ENCODE data around the gene DENND1A. TPM values are rescaled to one million over a fixed set of nuclear protein-coding genes. Genes with fewer than 3 reads are reported as not detected.
A peak's percentile ranks its signal among the peaks of the same experiment; 100 is the strongest.

DENND1A gene
- total RNA-seq, 2 experiments from 2014 or later: 13.9 to 20.3 TPM

DNA sequence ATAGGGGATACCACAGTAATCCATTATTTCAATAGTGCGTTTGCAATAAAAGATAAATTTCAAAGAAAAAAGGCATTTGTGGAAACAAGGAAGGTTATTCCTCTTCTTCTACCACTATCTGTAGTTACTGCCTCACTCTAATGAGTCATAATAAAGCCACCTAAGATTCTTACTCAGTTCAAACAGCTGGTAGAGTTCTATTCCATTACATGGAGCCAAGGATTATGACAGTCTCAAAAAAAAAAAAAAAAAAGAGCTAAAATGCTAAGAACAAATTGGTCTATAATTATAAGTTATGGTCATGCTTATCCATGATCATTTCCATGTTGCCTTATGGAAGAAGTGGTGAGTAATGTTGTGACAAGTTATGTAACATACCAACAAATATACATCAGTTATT, 46.3 kb downstream of the DENND1A start:
- DNase-seq (no peak), ATAC-seq (ENCODE audit: low read depth) (no peak)
- Mint-ChIP-seq H3K27me3 (no peaks in the 10 kb centered on the region), H3K4me1 (peaks cover 13% of the 10 kb centered on the region), H3K36me3 (peaks cover 12% of the 10 kb centered on the region), H3K4me3 (no peak overlapping the region), H3K9me3 (peaks cover 1% of the 10 kb centered on the region), H3K27ac (no peak overlapping the region)
- POLR2A ChIA-PET: no interaction called here

DNA sequence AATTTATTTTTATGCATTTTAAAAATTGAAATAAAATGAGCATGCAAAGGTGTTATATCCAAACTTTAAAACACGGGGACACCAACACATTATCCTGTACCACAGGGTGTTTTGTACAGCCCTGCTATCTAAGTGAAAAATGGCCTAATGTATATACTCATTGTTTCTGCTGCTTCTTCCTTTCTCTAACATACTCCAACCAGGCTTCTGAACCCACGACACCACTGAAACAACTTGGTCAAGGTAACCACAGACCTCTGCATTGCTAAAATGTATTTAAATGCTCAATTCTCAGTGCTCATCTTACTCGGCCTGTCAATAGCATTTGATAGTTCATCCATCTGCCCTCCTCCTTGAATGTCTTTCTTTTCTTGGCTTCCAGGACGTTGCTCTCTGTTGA, 48.3 kb downstream of the DENND1A start:
- DNase-seq (no peak), ATAC-seq (ENCODE audit: low read depth) (no peak)
- Mint-ChIP-seq H3K9me3 (no peaks in the 10 kb centered on the region), H3K36me3 (peaks cover 8% of the 10 kb centered on the region), H3K4me3 (no peak overlapping the region), H3K4me1 (peaks cover 13% of the 10 kb centered on the region), H3K27me3 (no peaks in the 10 kb centered on the region), H3K27ac (no peak overlapping the region)
- POLR2A ChIA-PET: no interaction called here

DNA sequence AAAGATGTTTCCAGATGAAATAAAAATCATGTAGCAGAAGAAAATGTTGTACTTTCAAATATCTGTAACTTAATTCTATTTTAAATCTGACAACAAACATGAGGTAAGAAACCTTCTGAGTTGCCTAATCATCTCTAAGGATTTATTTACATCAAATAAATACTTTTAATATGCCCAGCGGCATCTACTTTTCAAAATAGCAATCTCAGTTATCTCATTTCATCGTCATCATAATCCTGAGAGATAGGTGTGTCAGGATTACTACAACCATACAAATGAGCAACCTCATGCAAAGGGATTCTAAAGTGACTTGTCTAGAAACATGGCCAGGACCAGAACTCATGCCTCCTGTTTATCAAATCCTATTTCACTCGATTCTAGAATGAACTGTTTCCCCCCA, 49.5 kb downstream of the DENND1A start:
- Mint-ChIP-seq H3K4me3 (no peak overlapping the region), H3K9me3 (no peaks in the 10 kb centered on the region), H3K27ac (no peak overlapping the region)

DNA sequence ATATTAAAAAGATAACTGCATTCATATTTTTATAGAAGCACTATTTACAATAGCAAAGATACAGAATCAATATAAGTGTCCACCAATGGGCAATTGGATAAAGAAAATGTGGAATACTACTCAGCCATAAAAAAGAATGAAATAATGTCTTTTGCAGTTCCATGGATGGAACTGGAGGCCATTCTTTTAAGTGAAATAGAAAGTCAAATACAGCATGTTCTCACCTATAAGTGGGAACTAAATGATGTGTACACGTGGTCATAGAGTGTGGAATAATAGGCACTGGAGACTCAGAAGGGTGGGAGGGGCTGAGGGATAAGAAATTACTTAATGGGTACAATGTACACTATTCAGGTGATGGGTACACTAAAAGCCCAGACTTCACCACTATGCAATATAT, 53.2 kb downstream of the DENND1A start:
- ATAC-seq (ENCODE audit: low read depth) (no peak), DNase-seq (no peak)
- H3K4me3 Mint-ChIP-seq: no peak overlapping the region
- no peaks in the 10 kb centered on the region for H3K9me3 Mint-ChIP-seq
- POLR2A ChIA-PET: no interaction called here
- H3K4me1 Mint-ChIP-seq: peaks cover 6% of the 10 kb centered on the region
- H3K27me3 Mint-ChIP-seq: no peaks in the 10 kb centered on the region
- H3K27ac Mint-ChIP-seq: no peak overlapping the region
- H3K36me3 Mint-ChIP-seq: peaks cover 12% of the 10 kb centered on the region

More for the DNA sequence above, 49.5 kb downstream of the DENND1A start:
- Mint-ChIP-seq H3K4me1 (peaks cover 13% of the 10 kb centered on the region), H3K27me3 (no peaks in the 10 kb centered on the region), H3K36me3 (peaks cover 11% of the 10 kb centered on the region)
- ATAC-seq (ENCODE audit: low read depth) (no peak), DNase-seq (no peak)
- POLR2A ChIA-PET: no interaction called here

DNA sequence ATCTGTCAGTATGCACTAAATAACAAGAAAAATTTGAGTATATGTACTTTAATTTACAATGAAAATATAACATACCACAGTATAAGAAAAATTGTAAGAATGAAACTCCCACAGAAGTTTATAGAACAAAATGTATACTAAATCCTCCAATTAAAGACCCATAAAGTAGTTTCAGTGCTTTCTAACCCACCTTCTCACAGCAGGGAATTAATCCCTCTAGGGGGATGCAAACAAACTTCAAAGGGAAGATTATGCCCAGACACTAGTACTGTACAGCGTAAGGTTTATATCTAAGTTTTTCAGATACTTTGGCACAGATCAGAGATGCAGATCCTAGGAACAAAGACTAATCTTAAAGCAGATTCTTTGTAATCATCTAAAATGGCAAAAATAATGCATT, 57.2 kb downstream of the DENND1A start:
- ATAC-seq (ENCODE audit: low read depth): no peak
- DNase-seq: no peak

DNA sequence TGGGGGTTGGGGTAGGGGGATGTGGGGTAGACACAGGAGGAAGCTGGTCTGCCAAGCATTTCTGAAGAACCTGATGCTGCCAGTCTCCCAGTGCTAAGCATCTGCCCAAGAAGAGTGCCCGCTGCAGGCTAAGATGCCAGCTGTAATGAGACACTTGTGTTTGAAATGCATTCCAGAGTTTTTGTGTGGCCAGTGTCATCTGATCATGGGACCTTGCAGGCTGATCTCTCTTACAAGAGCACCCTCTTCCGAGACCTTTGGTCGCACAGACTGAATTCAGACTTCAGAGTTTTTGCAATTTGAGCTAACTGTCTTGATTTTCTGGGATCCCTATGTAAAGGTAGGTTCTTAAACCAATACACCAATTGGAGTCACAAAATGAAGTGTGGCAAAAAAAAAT, 58.1 kb downstream of the DENND1A start:
- H3K4me1 Mint-ChIP-seq: peaks cover 22% of the 10 kb centered on the region
- ATAC-seq (ENCODE audit: low read depth) (no peak), DNase-seq (no peak)
- H3K36me3 Mint-ChIP-seq: peaks cover 16% of the 10 kb centered on the region
- no peak overlapping the region for H3K4me3 Mint-ChIP-seq
- peaks cover 2% of the 10 kb centered on the region for H3K9me3 Mint-ChIP-seq
- H3K27ac Mint-ChIP-seq: no peak overlapping the region
- no peaks in the 10 kb centered on the region for H3K27me3 Mint-ChIP-seq
- POLR2A ChIA-PET: no interaction called here

More for the DNA sequence above, 57.2 kb downstream of the DENND1A start:
- Mint-ChIP-seq H3K4me3 (no peak overlapping the region), H3K4me1 (peaks cover 13% of the 10 kb centered on the region), H3K27ac (no peak overlapping the region), H3K9me3 (peaks cover 2% of the 10 kb centered on the region), H3K36me3 (peaks cover 11% of the 10 kb centered on the region), H3K27me3 (no peaks in the 10 kb centered on the region)
- POLR2A ChIA-PET: no interaction called here

DNA sequence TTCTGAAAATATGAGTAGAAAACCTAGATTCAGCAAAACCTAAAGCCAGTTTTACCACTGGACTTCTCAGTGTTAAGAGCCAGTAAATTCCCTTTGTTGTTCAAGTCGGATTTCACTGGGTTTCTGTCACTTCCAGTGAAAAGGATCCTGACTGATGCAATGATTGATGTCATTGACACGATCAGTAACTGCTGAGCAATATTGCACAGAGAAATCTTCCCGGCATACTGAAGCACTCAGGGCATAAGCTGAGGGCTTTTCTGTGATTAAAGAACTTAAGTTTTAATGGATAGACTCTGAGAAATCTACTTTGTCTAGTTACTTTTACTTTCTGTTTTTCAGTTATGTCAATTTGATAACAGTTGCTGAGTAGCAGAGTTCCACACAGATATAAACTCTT, 61.9 kb downstream of the DENND1A start:
- DNase-seq (no peak), ATAC-seq (ENCODE audit: low read depth) (peak; percentile 33)
- peaks cover 15% of the 10 kb centered on the region for H3K36me3 Mint-ChIP-seq
- peak overlapping the region; percentile 46 for H3K4me3 Mint-ChIP-seq
- H3K9me3 Mint-ChIP-seq: peaks cover 4% of the 10 kb centered on the region
- peaks cover 30% of the 10 kb centered on the region for H3K4me1 Mint-ChIP-seq
- peak overlapping the region; percentile 80 for H3K27ac Mint-ChIP-seq
- POLR2A ChIA-PET: no interaction called here
- H3K27me3 Mint-ChIP-seq: no peaks in the 10 kb centered on the region

DNA sequence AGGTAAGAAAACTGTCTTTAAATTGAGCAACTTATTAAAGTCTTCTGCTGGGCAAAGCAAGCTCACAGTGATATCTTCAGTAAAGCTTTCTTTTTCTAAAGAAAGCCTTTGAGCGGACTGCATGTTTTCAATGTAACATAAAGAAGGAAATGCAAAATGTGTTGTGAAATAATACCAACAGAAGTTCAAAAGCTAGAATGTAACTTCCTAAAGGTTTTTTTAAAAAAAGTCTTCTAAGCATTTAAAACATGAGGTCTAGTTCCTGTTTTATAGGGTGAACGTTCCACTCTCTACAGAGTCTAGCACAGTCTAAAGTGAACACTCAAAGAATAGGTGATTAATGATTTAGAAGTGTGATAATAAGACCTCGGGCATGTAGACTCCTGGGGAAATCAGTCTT, 62.9 kb downstream of the DENND1A start:
- Mint-ChIP-seq H3K27ac (peak overlapping the region; percentile 80), H3K9me3 (peaks cover 4% of the 10 kb centered on the region), H3K27me3 (no peaks in the 10 kb centered on the region), H3K36me3 (peaks cover 13% of the 10 kb centered on the region), H3K4me1 (peaks cover 30% of the 10 kb centered on the region), H3K4me3 (peak overlapping the region; percentile 46)
- ATAC-seq (ENCODE audit: low read depth) (peak; percentile 58), DNase-seq (no peak)
- POLR2A ChIA-PET: interaction anchor here (1.0 kb wide), 1 partner anchor 32 kb away, joined by 3 read pairs; no protein-coding TSS in a partner anchor

DNA sequence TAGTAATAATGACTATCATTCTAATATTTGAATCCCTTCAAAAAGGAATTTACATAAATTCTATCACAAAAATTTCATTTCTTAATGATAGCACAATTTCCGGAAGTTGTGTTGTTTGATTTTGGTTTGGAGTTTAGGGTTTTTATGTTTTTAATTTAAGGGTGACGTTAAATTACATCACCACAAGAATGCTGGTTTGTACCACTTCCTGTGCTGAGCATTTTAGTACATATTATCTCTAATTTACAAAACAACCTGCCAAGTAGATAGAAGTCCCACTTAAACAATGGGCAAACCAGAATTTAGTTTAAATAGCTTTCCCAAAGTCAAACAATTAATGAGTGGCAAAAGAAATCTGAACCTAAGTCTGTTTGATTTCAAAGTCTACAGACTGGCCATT, 63.4 kb downstream of the DENND1A start:
- ATAC-seq (ENCODE audit: low read depth): peak; percentile 36
- Mint-ChIP-seq H3K27me3 (no peaks in the 10 kb centered on the region), H3K36me3 (peaks cover 11% of the 10 kb centered on the region), H3K4me1 (peaks cover 28% of the 10 kb centered on the region), H3K27ac (peak overlapping the region; percentile 80), H3K9me3 (peaks cover 4% of the 10 kb centered on the region), H3K4me3 (peak overlapping the region; percentile 46)
- no peak for DNase-seq
- POLR2A ChIA-PET: interaction anchor here (1.0 kb wide), 1 partner anchor 31 kb away, joined by 3 read pairs; no protein-coding TSS in a partner anchor

DNA sequence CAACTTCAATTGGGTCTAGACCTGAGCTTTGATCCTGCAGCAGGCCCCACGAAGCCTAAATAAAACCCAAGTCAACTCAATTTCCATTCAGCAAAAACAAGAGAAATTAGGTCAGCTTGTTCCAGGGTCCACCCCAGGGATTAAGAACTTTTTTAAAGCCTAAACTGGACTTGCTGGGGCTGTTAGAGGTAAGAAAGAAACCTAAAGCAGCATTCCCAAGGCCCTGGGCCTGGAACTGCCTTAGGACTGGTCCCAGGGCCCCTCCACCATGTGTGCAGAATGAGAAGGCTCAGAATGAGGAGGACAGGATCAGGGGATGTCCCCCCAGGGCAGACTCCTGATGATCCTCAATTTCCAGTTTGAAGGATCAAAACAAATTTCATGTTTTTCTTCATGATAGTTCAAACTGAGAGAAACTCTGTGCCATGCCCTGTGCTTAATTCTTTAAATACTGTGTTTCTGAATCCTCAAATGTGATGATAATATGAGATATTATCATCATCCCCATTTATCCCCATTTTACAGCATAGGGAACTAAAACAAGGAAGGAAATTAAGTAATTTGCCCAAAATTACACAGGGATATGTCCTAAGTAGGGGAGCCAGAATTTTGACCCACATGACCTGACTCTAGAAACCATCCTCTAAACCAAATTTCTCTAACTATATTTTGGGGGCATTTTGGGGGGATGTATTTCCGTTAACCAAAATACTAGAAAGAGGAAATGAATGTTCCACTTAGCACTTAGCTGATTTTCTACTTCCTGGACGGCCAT, 64.5 kb downstream of the DENND1A start:
- Mint-ChIP-seq H3K27me3 (no peaks in the 10 kb centered on the region), H3K9me3 (peaks cover 4% of the 10 kb centered on the region), H3K4me1 (peaks cover 24% of the 10 kb centered on the region), H3K27ac (no peak overlapping the region), H3K36me3 (peaks cover 11% of the 10 kb centered on the region), H3K4me3 (no peak overlapping the region)
- POLR2A ChIA-PET: no interaction called here
- ATAC-seq (ENCODE audit: low read depth) (no peak), DNase-seq (no peak)

DNA sequence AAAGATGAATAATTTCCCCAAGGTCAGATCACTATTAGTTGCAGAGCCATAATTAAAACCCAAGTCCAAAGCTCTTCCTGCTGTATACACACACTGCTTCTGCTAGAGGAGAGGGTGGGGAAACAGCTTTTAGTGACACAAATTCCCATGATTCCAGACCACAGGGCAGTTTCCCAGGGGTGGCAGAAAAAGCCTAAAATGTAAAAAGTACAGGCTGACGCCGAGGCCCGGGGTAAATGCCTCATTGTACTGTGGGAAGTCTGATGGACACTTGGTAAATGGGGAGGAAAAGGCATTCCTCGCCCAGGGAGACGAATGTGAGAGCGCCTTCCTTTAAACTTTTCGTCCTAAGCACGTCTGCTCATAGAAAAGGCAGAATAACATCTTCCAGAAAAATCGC, 65.7 kb downstream of the DENND1A start:
- no peak for DNase-seq
- Mint-ChIP-seq H3K27ac (no peak overlapping the region), H3K4me3 (no peak overlapping the region), H3K9me3 (peaks cover 2% of the 10 kb centered on the region), H3K27me3 (no peaks in the 10 kb centered on the region), H3K4me1 (peaks cover 22% of the 10 kb centered on the region), H3K36me3 (peaks cover 10% of the 10 kb centered on the region)
- no peak for ATAC-seq (ENCODE audit: low read depth)
- POLR2A ChIA-PET: no interaction called here

DNA sequence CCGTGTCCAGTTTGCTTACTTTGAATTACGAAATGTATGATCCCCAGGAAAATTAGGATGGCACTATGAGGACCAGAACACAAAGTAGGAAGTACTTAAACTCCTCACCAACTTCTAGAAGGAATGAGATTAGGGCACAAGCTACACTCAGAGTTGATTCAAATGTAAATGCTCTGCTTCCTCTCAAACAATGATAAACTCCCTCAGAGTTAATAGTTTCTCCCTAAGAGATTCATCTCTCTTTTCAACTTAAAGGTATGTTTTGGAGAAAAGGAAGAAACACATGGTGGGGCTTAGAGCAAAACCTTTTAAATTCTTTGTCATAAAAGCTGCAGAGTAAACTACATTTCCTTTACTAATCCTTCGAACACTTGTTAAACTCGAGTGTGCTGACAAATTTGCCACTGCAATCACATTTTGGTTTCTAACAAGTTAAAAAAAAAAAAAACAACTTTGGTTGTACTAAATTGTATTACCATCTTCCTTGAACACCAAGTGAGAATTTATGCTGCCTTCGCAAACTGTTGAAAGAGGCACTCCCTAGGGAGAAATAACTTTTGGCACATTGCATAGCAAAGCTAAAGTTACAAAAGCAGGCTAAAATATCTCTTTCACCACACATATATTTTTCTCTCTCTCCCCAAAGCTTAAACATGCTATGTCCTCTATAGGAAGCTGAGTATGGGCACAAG, 66.6 kb downstream of the DENND1A start:
- Mint-ChIP-seq H3K9me3 (peaks cover 2% of the 10 kb centered on the region), H3K27me3 (no peaks in the 10 kb centered on the region), H3K36me3 (peaks cover 10% of the 10 kb centered on the region), H3K27ac (no peak overlapping the region), H3K4me3 (no peak overlapping the region), H3K4me1 (peaks cover 19% of the 10 kb centered on the region)
- no peak for DNase-seq
- POLR2A ChIA-PET: no interaction called here
- no peak for ATAC-seq (ENCODE audit: low read depth)

DNA sequence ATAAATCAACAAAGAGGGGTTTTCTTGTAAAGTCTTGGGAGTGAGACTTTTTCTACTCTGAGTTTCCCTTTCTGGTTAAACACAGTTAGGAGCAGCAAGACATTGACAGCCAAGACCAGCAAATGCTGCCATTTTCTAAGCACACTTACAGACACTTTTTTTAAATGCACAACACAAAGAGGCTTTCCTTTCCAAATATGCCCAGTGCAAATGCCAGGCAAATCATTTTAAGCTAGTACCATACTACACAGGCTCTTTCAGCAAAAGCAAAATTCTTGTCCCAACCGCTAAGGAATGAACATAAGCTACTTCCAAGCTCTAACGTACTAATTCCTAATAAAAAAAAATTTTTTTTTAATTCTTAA, 68.2 kb downstream of the DENND1A start:
- no peaks in the 10 kb centered on the region for H3K27me3 Mint-ChIP-seq
- peaks cover 2% of the 10 kb centered on the region for H3K9me3 Mint-ChIP-seq
- ATAC-seq (ENCODE audit: low read depth) (no peak), DNase-seq (no peak)
- H3K27ac Mint-ChIP-seq: no peak overlapping the region
- H3K4me3 Mint-ChIP-seq: no peak overlapping the region
- H3K36me3 Mint-ChIP-seq: peaks cover 8% of the 10 kb centered on the region
- H3K4me1 Mint-ChIP-seq: peaks cover 9% of the 10 kb centered on the region
- POLR2A ChIA-PET: no interaction called here

DNA sequence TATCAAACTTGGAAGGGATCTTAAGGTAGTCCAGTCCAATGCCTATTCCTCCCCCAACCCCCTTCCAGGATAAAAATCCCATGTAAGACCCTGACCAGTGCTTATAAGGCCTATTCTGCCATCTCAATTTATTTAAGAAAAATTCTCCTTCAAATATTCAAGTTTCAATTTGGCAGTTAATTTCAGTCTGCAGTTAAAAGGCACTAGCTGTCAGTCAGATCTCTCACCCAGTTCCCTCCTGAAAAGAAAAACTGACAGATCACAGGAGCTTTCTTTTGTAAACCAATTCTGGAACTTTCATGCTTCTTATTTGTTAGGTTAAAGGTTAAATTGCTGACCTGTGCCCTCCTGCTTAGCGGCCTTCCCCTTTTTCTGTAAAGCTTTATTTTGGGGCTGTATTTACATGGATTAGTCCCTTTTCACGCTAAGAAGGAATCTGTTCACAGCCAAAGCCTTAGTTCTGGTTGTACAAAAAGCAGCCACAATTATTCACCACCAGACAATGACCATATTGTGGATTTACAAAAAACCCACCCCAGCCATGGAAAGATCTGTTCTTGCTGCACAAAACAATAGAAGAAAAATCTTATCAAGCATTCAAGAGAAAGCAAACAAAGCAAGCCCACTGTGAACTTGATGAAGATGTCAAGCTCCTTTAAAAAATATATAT, 68.7 kb downstream of the DENND1A start:
- DNase-seq (no peak), ATAC-seq (ENCODE audit: low read depth) (no peak)
- peaks cover 4% of the 10 kb centered on the region for H3K9me3 Mint-ChIP-seq
- H3K4me3 Mint-ChIP-seq: no peak overlapping the region
- H3K36me3 Mint-ChIP-seq: peaks cover 8% of the 10 kb centered on the region
- H3K4me1 Mint-ChIP-seq: peaks cover 4% of the 10 kb centered on the region
- H3K27ac Mint-ChIP-seq: no peak overlapping the region
- H3K27me3 Mint-ChIP-seq: no peaks in the 10 kb centered on the region
- POLR2A ChIA-PET: no interaction called here
